Stimulated activated CD8-positive, alpha-beta memory T cell treated with anti-CD3 and anti-CD28 coated beads, Interleukin-12 subunit alpha, Interleukin-12 subunit beta, amount 100 ng/mL, for 4 hours (primary cell): ENCODE data around the gene NFE2.
"Not testable (repeated sequence)": the region's sequence is repeated elsewhere in the genome, so short reads cannot be mapped to it uniquely, and the experiment has no call there.

Source experiments
- DNase-seq: peaks from one replicate; pipeline ENCODE4 v3.0.0-alpha.2; 2020; ENCODE audit warnings: low read depth

Gene NFE2

DNA sequence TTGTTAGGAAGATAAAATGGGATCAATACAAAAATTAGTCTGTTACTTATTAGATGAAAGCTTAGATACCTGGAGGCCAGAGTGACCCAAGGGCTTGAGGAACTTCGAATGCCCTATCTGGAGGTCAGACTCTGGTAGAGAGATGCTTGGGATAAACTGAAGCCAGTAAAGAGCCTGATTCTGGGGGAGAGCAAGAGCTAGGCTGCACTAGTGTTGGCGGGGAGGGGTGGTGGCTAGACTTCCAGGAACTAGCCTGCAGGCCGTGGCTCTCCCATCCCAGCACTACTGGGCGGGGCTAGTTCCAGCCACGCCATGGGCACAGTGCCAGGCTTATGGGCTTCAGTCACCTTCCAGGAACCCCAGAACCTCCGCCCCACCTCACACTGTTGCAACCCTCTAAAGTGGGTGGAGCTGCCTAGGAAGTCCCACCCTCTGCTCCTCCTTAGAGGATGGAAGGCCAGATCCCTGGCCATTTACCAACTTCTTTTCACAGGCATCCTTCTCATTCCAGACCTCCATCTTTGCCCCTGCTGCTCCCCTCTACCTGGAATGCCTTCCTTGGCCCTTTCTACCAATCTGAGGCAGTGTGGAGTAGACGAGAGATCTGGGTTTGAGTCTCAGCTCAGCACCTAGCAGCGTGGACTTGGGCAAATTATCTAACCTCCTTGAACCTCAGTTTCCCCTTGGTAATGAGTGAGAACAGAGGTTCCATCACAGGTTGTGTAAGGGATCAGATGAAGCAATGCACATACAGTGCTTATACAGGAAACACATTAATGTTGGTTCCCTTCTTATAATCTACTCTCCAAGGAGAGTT lies 6.3 kb upstream of the NFE2 start:
- DNase-seq = no peak

- no peak for DNase-seq
These were observed 3.5 kb upstream of the NFE2 start for GRCh38 chr12:54304187-54304810.

DNA sequence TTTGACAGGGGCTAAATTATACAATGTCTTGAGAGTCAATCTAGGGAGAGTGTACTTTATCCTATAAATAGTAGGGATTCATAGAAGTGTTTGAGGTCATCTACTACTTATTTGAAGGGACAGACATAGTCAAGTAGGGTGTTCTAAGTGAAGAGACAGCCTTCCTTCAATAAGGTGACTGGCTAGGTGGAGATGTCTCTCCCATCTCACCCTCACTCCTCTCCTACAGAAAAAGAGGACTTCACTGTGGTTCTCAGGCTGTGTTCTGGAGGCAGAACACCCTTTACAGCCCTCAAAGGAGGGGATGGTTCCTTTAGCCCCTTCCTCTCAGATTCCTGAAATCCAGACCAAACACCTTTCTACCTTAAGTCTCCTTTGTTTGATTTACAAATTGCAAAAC lies 2.8 kb upstream of the NFE2 start:
- no peak for DNase-seq

- no peak for DNase-seq
These were observed 723 bp upstream of the NFE2 start for GRCh38 chr12:54301428-54302048.

DNA sequence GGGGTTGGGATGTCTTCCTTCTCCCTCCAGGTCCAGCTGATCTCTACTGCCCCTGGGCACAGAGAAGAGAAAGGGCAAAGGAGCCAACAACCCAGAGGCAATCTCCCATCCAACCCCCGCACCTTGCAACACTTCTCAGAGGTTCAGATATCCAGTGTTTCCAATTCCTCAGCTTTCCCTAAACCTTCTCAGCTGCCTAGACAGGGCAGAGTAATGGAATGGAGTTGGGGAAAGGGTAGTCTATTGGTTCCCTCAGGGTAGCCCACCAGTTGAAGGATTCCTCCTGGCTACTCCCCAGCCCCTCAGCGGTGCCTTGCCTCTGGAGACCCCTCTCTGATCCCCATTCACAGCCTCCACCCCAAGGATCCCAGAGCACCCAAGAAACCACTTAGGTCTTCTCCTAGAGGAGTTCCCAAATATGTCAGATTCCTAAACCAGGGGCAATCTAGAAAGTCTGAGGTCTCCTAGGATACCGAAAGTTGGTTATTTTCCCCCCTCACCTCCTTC lies 537 bp downstream of the NFE2 start:
- DNase-seq = no peak

- no peak for DNase-seq
These were observed 1.1 kb downstream of the NFE2 start for GRCh38 chr12:54299515-54300224.

GRCh38 chr12:54298904-54299303 lies 1.9 kb downstream of the NFE2 start:
- no peak for DNase-seq

DNA sequence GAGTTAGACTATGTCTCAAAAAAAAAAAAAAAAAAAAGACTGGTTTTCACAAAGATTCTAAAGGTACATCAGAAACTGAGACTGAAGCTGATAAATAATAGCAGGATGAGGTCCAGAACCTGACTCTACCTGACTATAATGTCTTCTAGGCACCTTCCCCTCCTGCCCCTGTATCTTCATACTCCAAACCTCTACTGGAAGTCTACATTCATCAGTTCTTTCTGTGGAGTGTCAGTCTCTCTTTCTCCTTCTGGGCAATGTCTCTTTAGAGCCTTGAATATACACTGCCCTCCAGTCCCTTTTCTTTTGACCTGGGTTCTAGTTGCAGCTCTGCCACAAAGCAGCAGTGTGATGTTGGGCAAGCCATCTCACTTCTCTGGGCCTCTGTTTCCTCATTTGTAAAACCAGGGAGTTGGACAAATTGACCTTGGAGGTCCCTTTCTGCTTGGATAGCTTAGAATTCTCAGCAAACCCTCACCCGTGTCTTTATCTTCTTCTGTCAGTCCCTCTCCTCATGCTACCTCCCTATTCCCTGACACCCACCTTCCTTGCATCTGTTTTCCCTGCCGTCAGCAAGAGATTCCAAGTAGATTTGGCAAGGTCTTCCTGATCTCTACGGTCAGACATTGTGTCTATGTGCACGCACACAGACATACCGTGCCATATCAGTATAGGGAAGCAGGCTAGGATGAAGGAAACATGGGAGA lies 4.3 kb downstream of the NFE2 start:
- DNase-seq = no peak

DNA sequence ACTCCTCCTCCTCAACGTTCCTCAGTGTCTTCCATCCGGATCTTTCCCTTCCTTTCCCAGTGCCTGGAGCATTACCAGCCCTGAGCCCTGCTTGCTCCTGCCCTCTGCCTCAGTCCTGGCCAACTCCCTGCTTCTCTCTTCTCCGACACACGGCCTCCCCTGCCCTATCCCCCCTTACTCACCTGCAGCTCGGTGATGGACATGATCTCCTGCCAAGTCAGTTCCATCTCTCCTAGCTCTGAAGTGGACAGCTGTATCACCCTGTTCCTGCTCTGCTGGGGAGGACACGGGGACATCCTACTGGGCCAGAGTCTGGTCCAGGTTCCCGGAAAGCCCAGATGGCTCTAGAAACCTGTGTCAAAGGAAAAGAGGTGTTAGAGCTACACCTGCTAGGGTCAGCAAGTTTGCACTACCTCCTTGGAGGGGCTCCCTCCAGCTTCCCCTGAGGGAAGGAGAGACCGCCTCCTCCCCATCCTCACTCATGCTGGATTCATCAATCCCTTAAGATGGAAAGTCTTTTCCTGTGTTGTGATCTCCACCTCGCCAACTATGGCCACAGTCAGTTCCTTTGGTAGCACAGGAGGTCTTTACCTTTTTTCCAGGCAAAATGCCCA lies 5.8 kb downstream of the NFE2 start:
- no peak for DNase-seq

- DNase-seq = no peak
These were observed 6.5 kb downstream of the NFE2 start for GRCh38 chr12:54294152-54294952.

DNA sequence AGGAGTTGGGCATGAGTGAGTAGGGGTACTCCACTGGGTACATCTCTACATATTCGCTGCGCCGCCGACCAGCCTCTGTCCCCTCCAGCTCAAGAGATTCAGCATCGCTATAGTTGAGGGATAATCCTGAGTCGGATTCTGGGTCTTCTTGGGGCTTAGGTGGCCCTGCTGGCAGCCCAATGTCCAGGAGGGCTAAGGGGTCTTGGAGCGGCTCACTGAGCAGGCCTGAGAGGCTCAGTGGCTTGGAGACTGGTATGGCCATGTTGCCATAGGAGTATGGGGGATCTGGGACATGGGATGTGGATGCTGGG lies 7.9 kb downstream of the NFE2 start:
- no peak for DNase-seq

DNA sequence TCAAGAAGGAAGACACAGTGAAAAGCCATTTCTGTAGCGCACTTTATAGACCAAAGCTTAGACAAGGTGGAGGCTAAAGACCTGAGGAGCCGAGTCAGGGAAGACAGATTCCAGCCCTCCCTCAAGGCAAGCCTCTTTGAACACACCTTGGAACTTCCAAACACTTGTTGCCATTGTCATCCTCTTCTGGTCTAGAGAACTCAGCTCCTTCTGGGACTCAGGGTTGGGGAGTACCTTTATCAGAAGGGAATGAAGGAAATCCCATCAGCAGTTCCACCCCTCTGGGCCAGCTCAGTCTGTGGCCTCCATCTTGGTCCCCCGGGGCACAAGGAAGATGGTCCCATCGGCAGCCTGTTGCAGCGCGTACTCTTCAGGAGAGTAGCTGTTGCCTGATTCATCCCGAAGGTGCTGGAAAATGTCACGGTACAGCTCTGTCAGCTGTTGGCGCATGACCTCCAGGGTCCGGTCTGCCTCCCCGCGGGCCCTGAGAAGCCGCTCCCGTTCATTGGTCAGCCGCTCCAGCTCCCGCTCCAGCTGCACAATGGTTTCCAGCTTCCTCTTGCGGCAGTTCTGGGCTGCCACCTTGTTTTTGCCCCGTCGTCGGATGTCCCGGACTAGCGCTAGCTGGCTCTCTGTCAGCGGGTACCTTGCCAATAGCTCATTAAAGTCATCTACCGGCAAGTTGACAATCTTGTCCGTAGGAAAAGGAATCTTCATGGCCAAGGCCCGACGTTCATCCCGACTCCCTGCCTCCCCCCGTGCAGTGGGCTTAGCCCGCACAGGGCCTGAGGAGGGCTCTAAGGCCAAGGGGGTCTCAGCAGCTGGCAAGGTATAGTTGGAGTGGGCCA lies 8.5 kb downstream of the NFE2 start:
- DNase-seq = no peak

GRCh38 chr12:54287261-54288157 lies 13.3 kb downstream of the NFE2 start:
- DNase-seq = no peak

DNA sequence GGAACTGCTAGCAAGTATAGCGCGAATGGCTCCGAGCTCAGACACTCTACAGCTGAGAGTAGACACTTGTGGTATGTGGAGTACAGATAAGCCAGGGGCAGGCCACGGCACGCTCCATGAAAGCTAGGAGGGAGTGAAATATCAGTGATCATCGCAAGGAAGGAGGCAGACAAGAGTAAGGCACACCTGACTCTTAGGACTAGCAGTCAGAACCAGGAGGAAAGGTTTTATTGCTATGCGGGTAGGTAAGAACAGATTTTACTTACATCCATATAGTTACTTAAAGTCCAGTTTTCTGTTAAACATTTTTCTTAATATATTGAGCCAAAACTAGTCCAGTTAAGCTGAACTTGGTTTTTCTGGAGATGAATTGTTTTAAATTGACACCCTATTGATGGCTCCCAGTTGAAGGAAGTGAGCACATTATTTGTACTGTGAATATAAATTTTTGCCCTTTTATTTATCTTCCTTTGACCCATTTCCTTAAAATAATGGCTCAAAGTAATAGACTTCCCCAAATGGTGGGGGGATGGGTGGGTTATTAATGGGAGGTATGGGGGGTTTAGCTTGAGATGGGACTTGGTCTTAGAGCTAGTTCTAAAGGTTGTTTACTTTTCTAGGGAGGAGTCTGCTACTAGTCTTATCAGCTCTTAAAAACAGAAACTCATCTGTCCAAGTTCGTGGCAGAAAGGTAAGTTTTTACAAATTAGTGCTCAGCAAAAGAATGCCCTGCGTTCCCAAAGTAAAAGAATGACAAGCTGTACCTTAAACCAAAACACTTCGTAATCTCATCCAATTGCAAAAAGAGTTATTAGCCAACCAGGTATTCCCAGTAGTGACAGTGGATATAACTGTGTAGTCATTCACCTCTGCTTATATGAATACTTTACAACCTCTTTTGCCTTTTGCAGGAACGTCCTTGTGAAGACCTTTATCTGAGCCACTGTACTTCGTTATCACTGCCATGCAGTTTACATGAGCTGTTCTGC lies 14.5 kb downstream of the NFE2 start:
- no peak for DNase-seq

GRCh38 chr12:54285150-54286041 lies 15.4 kb downstream of the NFE2 start:
- no peak for DNase-seq

- DNase-seq = not testable (repeated sequence)
These were observed 16.6 kb downstream of the NFE2 start for GRCh38 chr12:54284070-54284780.
